Osteocyte (in vitro differentiated cells): Measurements from ENCODE around the gene EXOC3L1. TPM values are rescaled to one million over a fixed set of nuclear protein-coding genes. Genes with fewer than 3 reads are reported as not detected.

Experiments
- DNase-seq: peaks from one replicate; pipeline ENCODE4 v3.0.0; 2021; ENCODE audit warnings: mixed read lengths; ENCODE audit not compliant: unreplicated experiment; ENCODE audit errors: extremely low spot score
- H3K27ac Mint-ChIP-seq: one replicate; pipeline ENCODE4 v1.8.0; 2021; ENCODE audit warnings: mild to moderate bottlenecking, mixed read lengths; ENCODE audit not compliant: unreplicated experiment
- H3K27me3 Mint-ChIP-seq: one replicate; pipeline ENCODE4 v1.8.0; 2021; ENCODE audit warnings: mixed read lengths; ENCODE audit not compliant: unreplicated experiment
- H3K36me3 Mint-ChIP-seq: one replicate; pipeline ENCODE4 v1.8.0; 2021; ENCODE audit warnings: mixed read lengths; ENCODE audit not compliant: unreplicated experiment
- H3K4me1 Mint-ChIP-seq: one replicate; pipeline ENCODE4 v1.8.0; 2021; ENCODE audit warnings: mixed read lengths; ENCODE audit not compliant: unreplicated experiment
- H3K4me3 Mint-ChIP-seq: one replicate; pipeline ENCODE4 v1.8.0; 2021; ENCODE audit warnings: mild to moderate bottlenecking, moderate library complexity, mixed read lengths; ENCODE audit not compliant: unreplicated experiment
- H3K9me3 Mint-ChIP-seq: one replicate; pipeline ENCODE4 v1.8.0; 2021; ENCODE audit warnings: mixed read lengths; ENCODE audit not compliant: unreplicated experiment
- total RNA-seq: library from RNA; stranded (reverse); gene quantifications from 2 replicates; pipeline ENCODE4 v1.2.1, GENCODE V29; 2021
- TF ChIP-seq, protein P1 (sequence below): fragments of 200-600 bp; sonication (generic); IDR thresholded peaks from 2 replicates; pipeline ENCODE4 v1.5.0; 2021; ENCODE audit warnings: antibody characterized with exemption, mild to moderate bottlenecking, moderate library complexity

EXOC3L1 gene
- total RNA-seq, 1 donor from 2014 or later = not detected

DNA sequence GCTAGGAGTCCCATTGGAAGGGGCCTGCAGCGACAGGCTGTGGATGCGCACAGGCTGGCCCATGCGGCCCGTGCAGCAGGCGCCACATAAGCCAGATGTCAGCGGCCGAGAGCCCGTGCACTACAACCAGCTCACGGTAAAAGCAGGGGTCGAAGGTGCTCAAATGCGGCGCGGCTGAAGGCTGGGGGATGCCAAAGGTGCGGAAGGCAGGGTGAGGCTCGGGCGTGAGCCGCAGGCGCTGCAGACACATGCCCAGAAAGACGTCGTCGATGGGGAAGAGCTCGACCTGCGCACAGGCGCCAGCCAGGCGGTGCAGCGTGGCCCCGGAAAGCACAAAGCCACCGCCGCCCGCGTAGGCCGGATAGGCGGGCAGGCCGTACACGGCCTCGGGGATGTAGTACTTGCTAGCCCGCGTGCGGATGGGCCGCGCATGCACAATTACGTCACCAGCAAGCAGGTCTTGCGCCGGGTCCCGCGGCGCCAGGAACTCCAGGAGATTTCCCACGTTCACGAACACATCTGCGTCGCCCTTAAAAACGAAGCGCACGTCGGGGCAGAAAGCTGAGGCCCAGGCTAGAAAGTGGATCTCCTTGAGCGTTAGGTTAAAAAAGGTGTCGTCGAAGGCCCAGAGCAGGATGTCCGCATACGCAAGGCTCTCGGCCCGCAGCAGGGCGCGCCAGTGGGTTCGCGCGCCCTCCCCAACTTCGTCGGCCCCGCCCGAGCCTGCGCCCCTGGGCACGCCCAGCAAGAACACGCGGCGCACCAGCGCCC, 40.5 kb downstream of the EXOC3L1 start:
- no peak for DNase-seq

DNA sequence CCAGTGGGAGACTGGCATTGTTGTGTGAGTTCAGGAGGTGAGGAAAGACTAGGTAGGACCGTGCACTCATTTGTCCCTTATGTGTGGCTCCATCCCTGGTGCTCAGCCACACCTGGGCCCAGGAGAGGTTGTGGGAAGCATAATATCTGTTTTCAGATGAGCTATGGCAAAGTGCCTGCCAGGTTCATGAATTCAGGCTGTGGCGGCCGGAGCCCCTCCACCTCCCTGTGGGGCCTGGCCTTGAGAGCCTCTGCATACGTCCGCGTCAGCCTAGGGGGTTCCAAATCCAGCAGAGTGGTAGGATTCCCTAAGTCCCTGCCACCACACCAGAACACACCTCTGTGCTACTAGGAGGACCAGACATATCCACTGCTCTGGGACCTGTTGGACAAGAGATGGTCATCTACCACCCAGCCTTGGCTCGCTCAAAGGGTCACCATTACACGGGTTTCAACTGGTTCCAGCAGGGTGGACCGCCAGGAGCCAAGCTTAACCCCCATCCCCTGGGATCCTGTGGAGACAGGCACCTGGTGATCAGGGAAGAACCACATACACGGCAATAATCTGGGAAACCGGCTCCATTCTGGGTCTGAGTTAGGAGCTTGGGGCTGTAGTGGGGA, 41.2 kb downstream of the EXOC3L1 start:
- H3K4me3 Mint-ChIP-seq = peak overlapping the region; percentile 63

More for the DNA sequence above, 40.5 kb downstream of the EXOC3L1 start:
- no peak overlapping the region for H3K27ac Mint-ChIP-seq
- H3K27me3 Mint-ChIP-seq = no peaks in the 10 kb centered on the region
- TF ChIP-seq, protein P1, sequence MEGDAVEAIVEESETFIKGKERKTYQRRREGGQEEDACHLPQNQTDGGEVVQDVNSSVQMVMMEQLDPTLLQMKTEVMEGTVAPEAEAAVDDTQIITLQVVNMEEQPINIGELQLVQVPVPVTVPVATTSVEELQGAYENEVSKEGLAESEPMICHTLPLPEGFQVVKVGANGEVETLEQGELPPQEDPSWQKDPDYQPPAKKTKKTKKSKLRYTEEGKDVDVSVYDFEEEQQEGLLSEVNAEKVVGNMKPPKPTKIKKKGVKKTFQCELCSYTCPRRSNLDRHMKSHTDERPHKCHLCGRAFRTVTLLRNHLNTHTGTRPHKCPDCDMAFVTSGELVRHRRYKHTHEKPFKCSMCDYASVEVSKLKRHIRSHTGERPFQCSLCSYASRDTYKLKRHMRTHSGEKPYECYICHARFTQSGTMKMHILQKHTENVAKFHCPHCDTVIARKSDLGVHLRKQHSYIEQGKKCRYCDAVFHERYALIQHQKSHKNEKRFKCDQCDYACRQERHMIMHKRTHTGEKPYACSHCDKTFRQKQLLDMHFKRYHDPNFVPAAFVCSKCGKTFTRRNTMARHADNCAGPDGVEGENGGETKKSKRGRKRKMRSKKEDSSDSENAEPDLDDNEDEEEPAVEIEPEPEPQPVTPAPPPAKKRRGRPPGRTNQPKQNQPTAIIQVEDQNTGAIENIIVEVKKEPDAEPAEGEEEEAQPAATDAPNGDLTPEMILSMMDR = no peak
- H3K9me3 Mint-ChIP-seq = no peaks in the 10 kb centered on the region
- peaks cover 21% of the 10 kb centered on the region for H3K36me3 Mint-ChIP-seq
- peak overlapping the region; percentile 63 for H3K4me3 Mint-ChIP-seq
- peaks cover 10% of the 10 kb centered on the region for H3K4me1 Mint-ChIP-seq

DNA sequence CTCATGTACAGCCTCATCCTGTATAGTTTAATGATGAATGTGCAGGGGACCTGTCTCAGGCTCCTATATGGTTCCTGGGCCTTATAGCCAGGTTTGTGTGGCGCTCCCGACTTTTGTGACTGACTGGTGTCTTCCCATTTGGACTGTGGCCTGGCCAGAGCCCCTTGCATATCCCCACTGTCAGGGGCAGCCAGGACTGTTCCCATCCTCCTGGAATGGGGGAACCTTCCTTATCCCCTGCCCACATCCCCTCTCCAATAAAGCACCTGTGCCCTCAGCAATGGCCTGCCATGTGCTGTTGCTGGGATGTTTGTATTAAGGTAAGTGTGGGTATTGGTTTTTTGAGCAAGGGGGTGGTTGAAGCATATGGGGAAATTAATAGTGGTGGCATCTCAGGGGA, 41.7 kb downstream of the EXOC3L1 start:
- Mint-ChIP-seq H3K9me3 (no peaks in the 10 kb centered on the region), H3K27ac (no peak overlapping the region), H3K27me3 (no peaks in the 10 kb centered on the region), H3K4me3 (no peak overlapping the region), H3K4me1 (peaks cover 10% of the 10 kb centered on the region), H3K36me3 (peaks cover 29% of the 10 kb centered on the region)
- no peak for DNase-seq
- TF ChIP-seq, protein P1 = no peak

More for the DNA sequence above, 41.2 kb downstream of the EXOC3L1 start:
- Mint-ChIP-seq H3K27me3 (no peaks in the 10 kb centered on the region), H3K9me3 (no peaks in the 10 kb centered on the region), H3K27ac (no peak overlapping the region), H3K36me3 (peaks cover 26% of the 10 kb centered on the region), H3K4me1 (peaks cover 10% of the 10 kb centered on the region)
- DNase-seq = no peak
- TF ChIP-seq, protein P1 = no peak

DNA sequence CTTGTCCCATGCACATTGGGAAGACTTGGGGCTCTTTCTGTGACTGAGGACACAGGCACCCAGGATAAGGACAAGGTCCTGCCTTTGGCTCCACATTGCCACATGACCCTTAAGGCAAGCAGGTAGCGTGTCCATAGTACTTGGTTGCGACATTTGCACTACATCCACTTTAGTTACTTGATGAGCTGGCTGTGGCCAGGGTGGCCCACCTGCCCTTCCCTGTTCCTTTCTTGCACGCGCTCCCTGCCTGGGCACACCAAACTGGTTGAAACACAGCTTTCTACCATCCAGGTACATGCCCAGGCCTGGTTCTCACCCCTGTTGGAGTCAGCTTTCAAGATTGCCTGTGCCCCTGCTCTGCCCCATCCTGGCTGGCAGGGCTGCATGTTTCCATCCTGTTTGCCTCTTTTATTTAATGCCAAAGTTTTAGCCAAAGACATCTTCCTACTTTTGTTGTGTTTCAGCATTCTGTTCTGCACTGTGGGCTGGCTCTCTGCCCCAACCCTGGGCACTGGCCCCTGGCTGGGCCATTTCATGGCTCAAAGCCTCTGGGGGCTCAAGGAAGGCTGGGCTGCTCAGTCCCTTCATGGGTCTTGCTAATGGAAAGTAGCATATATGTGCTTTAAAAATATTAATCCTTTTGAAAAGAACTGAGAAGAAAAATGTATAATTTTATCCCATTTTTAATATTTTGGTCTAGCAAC, 42.3 kb downstream of the EXOC3L1 start:
- H3K9me3 Mint-ChIP-seq = no peaks in the 10 kb centered on the region
- DNase-seq = no peak
- TF ChIP-seq, protein P1 = no peak

More for the DNA sequence above, 42.3 kb downstream of the EXOC3L1 start:
- Mint-ChIP-seq H3K27me3 (no peaks in the 10 kb centered on the region), H3K36me3 (peaks cover 32% of the 10 kb centered on the region), H3K27ac (peak overlapping the region; percentile 43), H3K4me1 (peaks cover 10% of the 10 kb centered on the region), H3K4me3 (no peak overlapping the region)
